ENCODE measurements around the gene DNAI2.

Gene DNAI2

GRCh38 chr17:74245145-74245831, 28.7 kb upstream of the DNAI2 start:
- Histone ChIP-seq H3K9me3 (ENCODE audit: control insufficient read depth in 2 of 2, low read length in 2 of 2) (no peaks in the 10 kb centered on the region), H3K36me3 (ENCODE audit: control insufficient read depth in 2 of 2, insufficient read depth in 2 of 2, low read length in 2 of 2) (no peaks in the 10 kb centered on the region), H3K4me1 (ENCODE audit: control insufficient read depth, insufficient read depth, low read length) (peaks cover 14% of the 10 kb centered on the region), H3K27me3 (ENCODE audit: control insufficient read depth in 1 of 2, insufficient read depth in 2 of 2, low read length in 2 of 2) (no peaks in the 10 kb centered on the region), H3K9ac (ENCODE audit: low read length in 2 of 2) (no peak overlapping the region), H3K27ac (ENCODE audit: low read length) (no peak overlapping the region), H3K4me3 (ENCODE audit: low read length in 2 of 2) (no peak overlapping the region)

GRCh38 chr17:74245871-74246270, 28.2 kb upstream of the DNAI2 start:
- Histone ChIP-seq H3K27ac (ENCODE audit: low read length) (no peak overlapping the region), H3K36me3 (ENCODE audit: control insufficient read depth in 2 of 2, insufficient read depth in 2 of 2, low read length in 2 of 2) (no peaks in the 10 kb centered on the region), H3K9ac (ENCODE audit: low read length in 2 of 2) (no peak overlapping the region)

GRCh38 chr17:74249590-74250270, 24.3 kb upstream of the DNAI2 start:
- H3K27ac ChIP-seq (ENCODE audit: low read length), result no peak overlapping the region
- H3K27me3 ChIP-seq (ENCODE audit: control insufficient read depth in 1 of 2, insufficient read depth in 2 of 2, low read length in 2 of 2), result no peaks in the 10 kb centered on the region
- H3K4me3 ChIP-seq (ENCODE audit: low read length in 2 of 2), result no peak overlapping the region
- H3K4me1 ChIP-seq (ENCODE audit: control insufficient read depth, insufficient read depth, low read length), result peaks cover 6% of the 10 kb centered on the region
- no peak overlapping the region for H3K9ac ChIP-seq (ENCODE audit: low read length in 2 of 2)
- no peaks in the 10 kb centered on the region for H3K9me3 ChIP-seq (ENCODE audit: control insufficient read depth in 2 of 2, low read length in 2 of 2)
- no peaks in the 10 kb centered on the region for H3K36me3 ChIP-seq (ENCODE audit: control insufficient read depth in 2 of 2, insufficient read depth in 2 of 2, low read length in 2 of 2)

More at GRCh38 chr17:74245871-74246270, 28.2 kb upstream of the DNAI2 start:
- peaks cover 12% of the 10 kb centered on the region for H3K4me1 ChIP-seq (ENCODE audit: control insufficient read depth, insufficient read depth, low read length)
- no peaks in the 10 kb centered on the region for H3K9me3 ChIP-seq (ENCODE audit: control insufficient read depth in 2 of 2, low read length in 2 of 2)
- no peak overlapping the region for H3K4me3 ChIP-seq (ENCODE audit: low read length in 2 of 2)
- no peaks in the 10 kb centered on the region for H3K27me3 ChIP-seq (ENCODE audit: control insufficient read depth in 1 of 2, insufficient read depth in 2 of 2, low read length in 2 of 2)

- Histone ChIP-seq H3K9ac (ENCODE audit: low read length in 2 of 2) (no peak overlapping the region), H3K36me3 (ENCODE audit: control insufficient read depth in 2 of 2, insufficient read depth in 2 of 2, low read length in 2 of 2) (no peaks in the 10 kb centered on the region), H3K27me3 (ENCODE audit: control insufficient read depth in 1 of 2, insufficient read depth in 2 of 2, low read length in 2 of 2) (no peaks in the 10 kb centered on the region), H3K4me3 (ENCODE audit: low read length in 2 of 2) (no peak overlapping the region), H3K9me3 (ENCODE audit: control insufficient read depth in 2 of 2, low read length in 2 of 2) (no peaks in the 10 kb centered on the region), H3K4me1 (ENCODE audit: control insufficient read depth, insufficient read depth, low read length) (peaks cover 4% of the 10 kb centered on the region), H3K27ac (ENCODE audit: low read length) (no peak overlapping the region)
These were observed 23.6 kb upstream of the DNAI2 start for GRCh38 chr17:74250324-74250995.

GRCh38 chr17:74251051-74251450, 23.0 kb upstream of the DNAI2 start:
- H3K4me3 ChIP-seq (ENCODE audit: low read length in 2 of 2), result no peak overlapping the region
- H3K36me3 ChIP-seq (ENCODE audit: control insufficient read depth in 2 of 2, insufficient read depth in 2 of 2, low read length in 2 of 2), result no peaks in the 10 kb centered on the region
- H3K27me3 ChIP-seq (ENCODE audit: control insufficient read depth in 1 of 2, insufficient read depth in 2 of 2, low read length in 2 of 2), result no peaks in the 10 kb centered on the region
- no peaks in the 10 kb centered on the region for H3K9me3 ChIP-seq (ENCODE audit: control insufficient read depth in 2 of 2, low read length in 2 of 2)
- no peak overlapping the region for H3K9ac ChIP-seq (ENCODE audit: low read length in 2 of 2)
- H3K27ac ChIP-seq (ENCODE audit: low read length), result no peak overlapping the region
- peaks cover 4% of the 10 kb centered on the region for H3K4me1 ChIP-seq (ENCODE audit: control insufficient read depth, insufficient read depth, low read length)

- Histone ChIP-seq H3K27ac (ENCODE audit: low read length) (no peak overlapping the region), H3K4me3 (ENCODE audit: low read length in 2 of 2) (no peak overlapping the region), H3K36me3 (ENCODE audit: control insufficient read depth in 2 of 2, insufficient read depth in 2 of 2, low read length in 2 of 2) (no peaks in the 10 kb centered on the region), H3K4me1 (ENCODE audit: control insufficient read depth, insufficient read depth, low read length) (peaks cover 4% of the 10 kb centered on the region), H3K9me3 (ENCODE audit: control insufficient read depth in 2 of 2, low read length in 2 of 2) (no peaks in the 10 kb centered on the region), H3K27me3 (ENCODE audit: control insufficient read depth in 1 of 2, insufficient read depth in 2 of 2, low read length in 2 of 2) (no peaks in the 10 kb centered on the region), H3K9ac (ENCODE audit: low read length in 2 of 2) (no peak overlapping the region)
These were observed 22.5 kb upstream of the DNAI2 start for GRCh38 chr17:74251569-74251968.

- Histone ChIP-seq H3K36me3 (ENCODE audit: control insufficient read depth in 2 of 2, insufficient read depth in 2 of 2, low read length in 2 of 2) (no peaks in the 10 kb centered on the region), H3K4me1 (ENCODE audit: control insufficient read depth, insufficient read depth, low read length) (peaks cover 4% of the 10 kb centered on the region), H3K9ac (ENCODE audit: low read length in 2 of 2) (no peak overlapping the region), H3K27ac (ENCODE audit: low read length) (no peak overlapping the region), H3K27me3 (ENCODE audit: control insufficient read depth in 1 of 2, insufficient read depth in 2 of 2, low read length in 2 of 2) (no peaks in the 10 kb centered on the region), H3K9me3 (ENCODE audit: control insufficient read depth in 2 of 2, low read length in 2 of 2) (no peaks in the 10 kb centered on the region), H3K4me3 (ENCODE audit: low read length in 2 of 2) (no peak overlapping the region)
These were observed 21.8 kb upstream of the DNAI2 start for GRCh38 chr17:74252211-74252610.

- Histone ChIP-seq H3K4me3 (ENCODE audit: low read length in 2 of 2) (no peak overlapping the region), H3K9me3 (ENCODE audit: control insufficient read depth in 2 of 2, low read length in 2 of 2) (no peaks in the 10 kb centered on the region), H3K27me3 (ENCODE audit: control insufficient read depth in 1 of 2, insufficient read depth in 2 of 2, low read length in 2 of 2) (no peaks in the 10 kb centered on the region), H3K9ac (ENCODE audit: low read length in 2 of 2) (no peak overlapping the region), H3K27ac (ENCODE audit: low read length) (no peak overlapping the region), H3K4me1 (ENCODE audit: control insufficient read depth, insufficient read depth, low read length) (peaks cover 4% of the 10 kb centered on the region), H3K36me3 (ENCODE audit: control insufficient read depth in 2 of 2, insufficient read depth in 2 of 2, low read length in 2 of 2) (no peaks in the 10 kb centered on the region)
These were observed 21.0 kb upstream of the DNAI2 start for GRCh38 chr17:74253036-74253435.

GRCh38 chr17:74257311-74257710, 16.7 kb upstream of the DNAI2 start:
- H3K9ac ChIP-seq (ENCODE audit: low read length in 2 of 2), result no peak overlapping the region
- no peak overlapping the region for H3K4me3 ChIP-seq (ENCODE audit: low read length in 2 of 2)
- no peaks in the 10 kb centered on the region for H3K4me1 ChIP-seq (ENCODE audit: control insufficient read depth, insufficient read depth, low read length)
- H3K27ac ChIP-seq (ENCODE audit: low read length), result no peak overlapping the region
- no peaks in the 10 kb centered on the region for H3K9me3 ChIP-seq (ENCODE audit: control insufficient read depth in 2 of 2, low read length in 2 of 2)
- H3K27me3 ChIP-seq (ENCODE audit: control insufficient read depth in 1 of 2, insufficient read depth in 2 of 2, low read length in 2 of 2), result no peaks in the 10 kb centered on the region
- no peaks in the 10 kb centered on the region for H3K36me3 ChIP-seq (ENCODE audit: control insufficient read depth in 2 of 2, insufficient read depth in 2 of 2, low read length in 2 of 2)

GRCh38 chr17:74259667-74260524, 14.1 kb upstream of the DNAI2 start:
- no peak overlapping the region for H3K27ac ChIP-seq (ENCODE audit: low read length)
- H3K4me3 ChIP-seq (ENCODE audit: low read length in 2 of 2), result no peak overlapping the region
- H3K27me3 ChIP-seq (ENCODE audit: control insufficient read depth in 1 of 2, insufficient read depth in 2 of 2, low read length in 2 of 2), result no peaks in the 10 kb centered on the region
- H3K36me3 ChIP-seq (ENCODE audit: control insufficient read depth in 2 of 2, insufficient read depth in 2 of 2, low read length in 2 of 2), result no peaks in the 10 kb centered on the region
- no peak overlapping the region for H3K9ac ChIP-seq (ENCODE audit: low read length in 2 of 2)
- H3K4me1 ChIP-seq (ENCODE audit: control insufficient read depth, insufficient read depth, low read length), result no peaks in the 10 kb centered on the region
- no peaks in the 10 kb centered on the region for H3K9me3 ChIP-seq (ENCODE audit: control insufficient read depth in 2 of 2, low read length in 2 of 2)

Measured in stomach smooth muscle (tissue), 2 donors.